Glomerular endothelial cell (primary cell): ENCODE data around the gene LY6G5C. TPM values are rescaled to one million over a fixed set of nuclear protein-coding genes. Genes with fewer than 3 reads are reported as not detected.

ENCODE experiments used
- DNase-seq: peaks from one replicate; pipeline ENCODE4 v3.0.0-alpha.2; 2011; ENCODE audit warnings: low read depth, low spot score; ENCODE audit errors: extremely low read depth
- total RNA-seq: library from RNA; depleted of rRNA; stranded (reverse); fragments of >200 nt; gene quantifications from 2 replicates; pipeline ENCODE4 v1.2.3, GENCODE V29; 2015

LY6G5C gene
- total RNA-seq, 1 donor from 2014 or later: 4.1 TPM

DNA sequence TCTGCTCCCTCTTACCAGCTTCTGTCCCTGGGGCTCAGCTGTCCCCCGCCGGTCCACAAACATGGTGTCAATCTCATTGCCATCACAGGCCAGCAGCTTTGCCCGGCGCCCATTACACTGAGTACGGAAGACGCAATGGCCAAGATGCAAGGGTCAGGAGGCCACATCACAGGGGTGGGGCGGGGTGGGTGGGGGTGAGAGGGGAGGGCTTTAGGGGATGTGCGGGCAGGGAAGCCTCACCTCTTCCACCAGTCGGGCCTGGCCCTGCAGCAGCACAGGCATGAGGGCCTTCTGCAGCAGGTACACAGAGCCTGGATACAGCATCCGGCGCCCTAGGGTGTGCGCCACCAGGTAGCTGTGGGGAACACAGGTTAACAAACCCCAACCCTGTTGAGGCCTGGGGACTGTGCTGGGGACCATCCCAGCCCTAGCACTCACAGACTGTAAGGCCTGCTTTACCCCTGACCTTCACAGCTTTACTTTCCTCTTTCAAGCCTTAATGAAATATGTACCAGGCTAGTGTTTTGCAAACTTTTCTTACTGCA, 10.8 kb upstream of the LY6G5C start:
- DNase-seq: no peak

DNA sequence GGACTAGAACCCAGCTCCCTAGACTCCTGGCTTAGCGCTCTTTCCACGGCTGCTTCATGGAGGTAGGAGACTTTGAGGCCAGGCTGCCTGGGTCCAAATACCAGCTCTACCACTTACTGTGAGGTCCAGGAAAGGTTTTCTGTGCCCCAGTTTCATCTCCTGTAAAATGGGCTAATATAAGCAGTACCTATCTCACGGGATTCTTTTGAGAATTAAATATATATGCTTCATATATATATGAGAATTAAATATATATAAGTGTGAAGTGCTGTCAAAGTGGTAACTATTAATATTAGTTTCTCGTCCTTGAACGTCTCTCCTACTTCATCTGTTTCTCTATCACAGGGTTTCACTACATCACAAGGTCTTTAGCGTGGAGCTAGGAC, 10.2 kb upstream of the LY6G5C start:
- DNase-seq: no peak

GRCh38 chr6:31690231-31691077, 9.6 kb upstream of the LY6G5C start:
- DNase-seq: no peak

DNA sequence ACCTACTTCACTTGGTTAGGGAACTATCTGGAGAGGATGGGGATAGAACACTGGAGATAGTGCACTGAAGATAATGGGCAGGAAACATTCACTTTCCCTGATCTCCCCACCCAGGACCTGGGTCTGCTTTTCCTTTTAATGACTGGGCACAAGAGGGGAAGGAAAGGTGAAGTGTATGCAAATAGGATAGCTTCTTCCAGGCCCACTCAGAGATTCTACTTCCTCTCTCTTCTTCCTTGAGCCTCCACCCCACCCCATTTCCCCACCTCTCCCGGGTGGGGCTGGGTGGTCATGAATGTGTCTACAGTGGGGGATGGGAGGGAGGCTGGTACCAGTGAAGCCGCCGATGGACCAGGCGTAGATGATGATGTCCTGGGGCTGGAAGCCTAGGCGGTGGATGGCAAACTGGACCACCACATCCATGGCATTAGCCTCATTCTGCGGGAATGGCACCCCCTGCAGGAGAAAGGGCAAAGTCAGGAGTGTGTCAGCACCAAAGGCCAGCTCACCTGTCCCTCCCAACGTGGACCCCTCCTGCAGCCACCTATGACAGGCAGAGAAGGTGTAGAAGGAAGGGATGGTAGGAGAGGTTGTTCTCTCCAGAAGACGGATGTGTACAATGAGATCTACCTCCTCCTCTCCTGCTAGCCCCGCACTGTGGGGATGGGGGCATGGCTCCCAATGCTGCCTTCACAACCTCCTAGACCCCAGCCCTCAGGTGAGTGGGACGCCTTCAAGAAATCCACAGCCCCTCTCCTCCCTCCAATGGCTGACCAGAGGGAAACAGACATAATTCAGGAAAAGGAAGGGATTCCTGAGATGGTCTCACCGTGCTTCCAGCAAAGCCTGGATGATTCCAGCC, 8.6 kb upstream of the LY6G5C start:
- no peak for DNase-seq

DNA sequence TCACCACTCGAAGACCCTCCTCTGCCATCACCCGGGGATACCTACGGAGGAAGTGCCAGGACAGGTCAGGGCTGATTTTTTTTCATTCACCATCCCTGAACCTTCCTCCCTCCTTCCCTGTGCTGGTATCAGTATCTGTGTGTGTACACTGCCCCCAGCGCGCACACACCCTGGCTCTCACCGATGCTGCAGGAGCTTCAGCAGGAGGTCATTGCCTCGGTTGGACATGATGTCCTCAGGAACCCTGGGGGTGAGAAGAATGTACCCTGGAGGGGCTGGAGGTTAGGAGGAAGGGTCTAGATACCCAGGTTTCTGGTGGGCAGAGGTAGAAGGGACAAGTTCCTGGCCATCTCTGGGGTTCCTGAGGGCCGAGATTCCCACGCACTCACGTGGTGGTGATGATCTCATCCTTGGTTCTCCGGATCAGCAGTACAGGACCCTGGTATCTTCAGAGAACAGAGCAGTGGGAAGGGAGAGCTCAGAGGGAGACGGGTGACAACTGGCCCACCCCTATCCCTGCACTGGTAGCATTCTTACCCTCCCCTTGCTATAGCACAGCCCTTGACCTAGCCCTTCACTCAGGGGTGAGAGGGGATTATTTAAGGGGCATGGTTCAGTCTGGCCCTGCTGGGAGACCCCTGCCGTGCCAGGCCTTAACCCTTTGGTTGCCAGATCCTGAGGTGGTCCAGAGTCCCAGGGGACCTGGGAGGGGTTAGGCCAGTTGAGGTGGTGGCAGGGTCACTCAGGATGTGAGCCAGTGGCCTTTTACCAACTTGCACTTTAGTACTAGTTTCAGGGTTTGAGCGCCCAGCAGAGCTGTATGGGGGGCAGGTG, 7.2 kb upstream of the LY6G5C start:
- no peak for DNase-seq

GRCh38 chr6:31687321-31687720, 6.5 kb upstream of the LY6G5C start:
- no peak for DNase-seq

GRCh38 chr6:31686483-31686882, 5.6 kb upstream of the LY6G5C start:
- no peak for DNase-seq

DNA sequence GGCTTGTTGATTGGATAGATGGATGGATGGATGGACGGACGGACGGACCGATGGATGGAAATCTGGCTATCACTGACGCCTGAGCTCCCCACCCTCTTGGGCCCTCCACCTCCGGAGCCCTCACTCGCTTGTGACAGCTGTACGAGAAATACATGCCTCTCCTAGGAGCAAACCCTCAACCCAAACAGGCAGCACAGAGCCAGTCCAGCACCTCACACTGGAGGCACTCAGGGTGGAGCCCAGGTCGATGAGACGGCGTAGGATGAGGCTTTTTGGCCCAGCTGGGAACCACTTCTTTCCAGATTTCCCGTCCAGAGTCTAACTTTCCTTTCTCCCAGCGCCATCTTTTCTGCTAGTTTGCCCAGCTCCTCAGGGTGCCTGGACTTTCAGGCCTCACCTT, 2.7 kb upstream of the LY6G5C start:
- no peak for DNase-seq

GRCh38 chr6:31681135-31681671, 336 bp upstream of the LY6G5C start:
- DNase-seq: no peak

DNA sequence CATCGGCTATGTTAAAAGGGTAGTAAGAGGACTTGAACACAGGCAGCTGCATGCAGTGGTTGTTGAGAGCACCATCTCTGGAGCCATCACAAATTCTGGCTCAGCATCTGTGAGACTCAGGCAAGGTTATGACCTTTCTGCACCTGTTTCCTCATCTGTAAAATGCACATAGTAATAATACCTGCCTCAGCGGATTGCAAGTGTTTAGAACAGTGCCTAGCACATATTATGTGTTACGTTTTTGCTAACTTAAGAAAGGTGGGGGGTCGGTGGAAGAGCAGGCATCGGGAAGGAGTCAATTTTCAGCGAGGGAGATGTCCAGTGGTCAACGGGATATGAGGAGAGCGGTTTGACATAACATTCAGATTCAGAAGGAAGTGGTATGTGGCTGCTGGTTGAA, 2.9 kb downstream of the LY6G5C start:
- no peak for DNase-seq

- DNase-seq: no peak
Measured at GRCh38 chr6:31676904-31677303, 4.0 kb downstream of the LY6G5C start.

GRCh38 chr6:31676322-31676903, 4.5 kb downstream of the LY6G5C start:
- no peak for DNase-seq

DNA sequence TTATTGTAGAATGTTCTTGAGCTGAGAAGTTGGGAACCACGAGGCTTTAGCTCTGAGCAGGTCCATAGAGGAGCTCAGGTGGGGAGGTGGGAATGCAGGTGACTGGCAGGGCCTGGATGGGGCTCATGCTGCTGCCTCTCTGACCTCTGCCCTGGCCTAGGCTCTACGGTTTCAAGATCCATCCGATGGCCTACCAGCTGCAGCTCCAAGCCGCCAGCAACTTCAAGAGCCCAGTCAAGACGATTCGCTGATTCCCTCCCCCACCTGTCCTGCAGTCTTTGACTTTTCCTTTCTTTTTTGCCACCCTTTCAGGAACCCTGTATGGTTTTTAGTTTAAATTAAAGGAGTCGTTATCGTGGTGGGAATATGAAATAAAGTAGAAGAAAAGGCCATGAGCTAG, 11.2 kb downstream of the LY6G5C start, which contains the start of gene LY6G5B:
LY6G5B (plus strand) TSS at position 301 of the 400 bp plus-strand sequence. CDS start 975 bp downstream, outside the sequence.
- no peak for DNase-seq

DNA sequence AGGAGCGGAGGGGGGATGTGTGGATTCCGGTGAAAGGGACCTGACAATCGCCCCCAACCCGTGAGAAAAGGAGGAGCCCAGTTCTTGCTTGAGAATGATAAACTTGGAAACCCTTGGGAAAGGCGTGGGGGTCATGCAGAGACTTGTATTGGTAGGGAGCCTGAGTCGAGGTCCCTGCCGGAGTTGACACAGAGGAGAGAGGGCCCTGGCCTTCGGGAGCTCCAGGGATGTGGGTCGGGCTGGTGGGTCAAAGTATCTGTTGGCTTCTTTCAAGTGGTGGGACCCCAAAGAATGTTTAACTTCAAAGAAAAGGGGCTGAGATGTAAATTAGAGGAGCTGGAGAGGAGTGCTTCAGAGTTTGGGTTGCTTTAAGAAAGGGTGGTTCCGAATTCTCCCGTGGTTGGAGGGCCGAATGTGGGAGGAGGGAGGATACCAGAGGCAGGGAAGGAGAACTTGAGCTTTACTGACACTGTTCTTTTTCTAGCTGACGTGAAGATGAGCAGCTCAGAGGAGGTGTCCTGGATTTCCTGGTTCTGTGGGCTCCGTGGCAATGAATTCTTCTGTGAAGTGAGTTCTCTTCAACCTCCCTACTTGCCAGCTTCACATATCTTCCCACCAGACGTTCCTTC, 14.4 kb downstream of the LY6G5C start:
- DNase-seq: no peak

- peak; percentile 75 for DNase-seq
Measured at GRCh38 chr6:31665501-31666336, 15.1 kb downstream of the LY6G5C start, which contains the start of gene CSNK2B. Gene CSNK2B, plus strand, starts transcription at chr6:31666080. Its CDS starts 752 bp downstream, at chr6:31666832.

DNA sequence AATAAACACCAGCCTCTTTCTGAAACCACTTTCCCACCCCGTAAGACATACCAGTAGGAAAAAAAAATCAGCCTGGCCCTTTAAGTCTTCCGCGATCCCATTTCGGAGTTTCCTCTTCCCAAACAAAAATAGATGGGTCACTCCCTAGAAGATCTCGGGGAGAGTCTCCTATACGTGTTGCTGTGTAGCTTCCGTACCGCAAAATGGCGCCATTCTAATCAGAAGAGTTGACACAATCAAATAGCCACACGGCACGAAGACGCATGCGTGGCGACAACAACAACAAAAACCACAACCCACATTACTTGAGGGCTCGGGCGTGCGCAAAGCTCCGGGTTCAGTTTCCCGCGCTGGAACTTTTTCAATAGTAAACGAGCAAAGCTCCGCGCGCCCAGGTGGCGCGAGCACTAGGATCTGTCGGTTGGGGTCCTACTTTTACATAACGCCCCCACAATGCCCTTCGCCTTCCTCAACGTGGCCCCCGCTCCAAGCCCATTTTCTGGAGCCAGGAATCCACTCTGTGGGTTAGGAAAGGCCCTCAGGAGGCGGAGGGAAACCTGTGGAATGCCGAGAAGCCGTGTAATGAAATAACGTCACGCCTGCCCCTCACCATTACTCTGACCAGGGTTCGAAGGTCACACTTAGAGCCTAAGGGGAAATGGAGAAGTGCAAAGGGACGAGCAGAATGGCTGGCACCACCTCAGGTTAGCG, 15.9 kb downstream of the LY6G5C start, which contains the start of gene GPANK1:
GPANK1 (minus strand) TSS at position 208 of the 711 bp plus-strand sequence. CDS start 519 bp downstream, outside the sequence.
- DNase-seq: peak; percentile 80

- no peak for DNase-seq
Measured at GRCh38 chr6:31663961-31664789, 16.7 kb downstream of the LY6G5C start.
